ENCODE measurements around the gene NACA.

Gene NACA

DNA sequence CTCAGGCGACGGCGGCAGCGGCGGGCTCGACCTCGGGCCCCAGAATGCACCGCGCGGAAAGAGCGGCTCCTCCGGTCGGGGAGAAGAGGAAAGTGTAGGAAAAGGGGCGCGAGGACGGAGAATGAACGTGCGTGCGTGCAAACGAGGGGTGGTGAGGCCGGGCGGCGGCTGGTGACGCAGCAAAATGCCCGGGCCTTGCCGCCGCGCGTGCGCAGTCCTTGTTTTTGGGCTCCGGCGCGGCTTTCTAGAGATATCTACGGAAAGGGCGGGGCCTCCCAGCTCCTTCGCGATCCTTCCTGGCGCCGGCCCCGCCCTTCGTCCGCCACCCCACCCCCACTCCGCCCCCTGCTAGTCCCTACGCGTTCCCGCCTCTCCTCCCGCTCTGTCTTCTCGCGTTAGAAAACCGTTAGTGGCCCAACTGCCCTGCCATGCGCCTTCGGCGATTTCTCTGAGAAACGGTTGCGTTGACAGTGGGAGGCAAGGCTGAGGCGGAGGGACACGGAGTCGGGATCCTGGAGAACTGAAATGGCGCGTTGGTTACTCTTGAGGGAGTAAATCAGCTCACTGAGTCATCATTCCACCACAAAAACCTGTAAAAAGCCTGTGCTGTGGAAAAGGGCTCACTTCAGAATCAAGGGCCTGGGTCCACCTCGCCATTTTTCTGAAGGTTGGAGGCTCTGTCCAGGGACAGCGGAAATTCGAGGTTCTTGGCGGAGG lies 36.8 kb downstream of the NACA start, which contains the start of gene PTGES3:
PTGES3 (minus strand) TSS at position 156 of the 717 bp plus-strand sequence. CDS start 285 bp downstream, outside the sequence.
- peak within 1 kb of the TSS; percentile 99 for H3K4me3 ChIP-seq (ENCODE audit: low read length)
- TF ChIP-seq, protein P1, sequence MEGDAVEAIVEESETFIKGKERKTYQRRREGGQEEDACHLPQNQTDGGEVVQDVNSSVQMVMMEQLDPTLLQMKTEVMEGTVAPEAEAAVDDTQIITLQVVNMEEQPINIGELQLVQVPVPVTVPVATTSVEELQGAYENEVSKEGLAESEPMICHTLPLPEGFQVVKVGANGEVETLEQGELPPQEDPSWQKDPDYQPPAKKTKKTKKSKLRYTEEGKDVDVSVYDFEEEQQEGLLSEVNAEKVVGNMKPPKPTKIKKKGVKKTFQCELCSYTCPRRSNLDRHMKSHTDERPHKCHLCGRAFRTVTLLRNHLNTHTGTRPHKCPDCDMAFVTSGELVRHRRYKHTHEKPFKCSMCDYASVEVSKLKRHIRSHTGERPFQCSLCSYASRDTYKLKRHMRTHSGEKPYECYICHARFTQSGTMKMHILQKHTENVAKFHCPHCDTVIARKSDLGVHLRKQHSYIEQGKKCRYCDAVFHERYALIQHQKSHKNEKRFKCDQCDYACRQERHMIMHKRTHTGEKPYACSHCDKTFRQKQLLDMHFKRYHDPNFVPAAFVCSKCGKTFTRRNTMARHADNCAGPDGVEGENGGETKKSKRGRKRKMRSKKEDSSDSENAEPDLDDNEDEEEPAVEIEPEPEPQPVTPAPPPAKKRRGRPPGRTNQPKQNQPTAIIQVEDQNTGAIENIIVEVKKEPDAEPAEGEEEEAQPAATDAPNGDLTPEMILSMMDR (IDR thresholded peaks at IDR 0.05; ENCODE audit: insufficient read depth, low read depth, low read length, missing control alignments), result no peak

DNA sequence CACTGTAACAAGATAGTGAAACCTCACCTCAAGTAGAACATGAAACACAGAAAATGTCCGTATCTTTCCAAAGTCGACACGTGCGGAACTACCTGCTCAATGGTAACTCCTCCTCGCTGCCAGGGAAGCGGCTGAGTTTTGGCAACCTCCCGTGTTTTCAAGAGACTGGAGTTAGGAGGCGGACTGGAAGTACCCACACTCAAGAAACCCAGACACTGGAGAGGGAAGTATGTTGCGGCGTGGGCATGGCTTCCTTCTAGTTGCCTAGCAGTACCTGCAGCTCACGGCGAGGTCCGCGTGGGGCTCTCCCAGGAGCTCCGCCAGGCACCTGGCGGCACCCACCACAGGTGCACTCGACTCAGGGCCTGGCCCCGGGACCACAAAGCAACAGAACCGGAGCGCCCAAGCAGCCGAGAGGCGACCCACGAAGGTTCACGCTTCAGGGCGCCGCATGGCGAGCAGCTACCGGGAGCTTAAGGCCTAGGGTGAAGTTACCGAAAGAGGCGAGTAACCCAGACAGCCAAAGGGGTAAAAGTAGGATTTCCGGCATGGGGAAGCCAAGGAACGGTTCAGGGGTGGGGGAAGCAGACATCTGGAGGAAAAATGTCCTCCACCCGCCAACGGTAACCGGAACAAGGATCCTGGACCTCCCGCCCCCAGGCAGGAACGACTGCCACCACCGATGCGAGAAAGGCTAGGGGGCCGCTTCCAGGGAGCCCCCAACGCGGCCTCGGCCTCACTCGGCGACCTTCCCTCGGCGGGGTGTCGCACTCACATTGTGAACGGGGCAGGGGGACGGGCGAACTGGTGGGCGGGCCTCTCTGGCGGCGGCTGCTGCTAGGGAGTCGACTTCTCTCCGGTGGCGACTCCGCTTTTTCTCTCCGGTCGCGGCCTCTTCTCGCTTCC lies 37.6 kb downstream of the NACA start:
- TF ChIP-seq, protein P1 (IDR thresholded peaks at IDR 0.05; ENCODE audit: insufficient read depth, low read depth, low read length, missing control alignments), result no peak
- DNase-seq (ENCODE audit: low read depth), result peak; percentile 53
- peak overlapping the region; percentile 99 for H3K4me3 ChIP-seq (ENCODE audit: low read length)

More for the DNA sequence above, 36.8 kb downstream of the NACA start, which contains the start of gene PTGES3:
- peak; percentile 99 for DNase-seq (ENCODE audit: low read depth)

DNA sequence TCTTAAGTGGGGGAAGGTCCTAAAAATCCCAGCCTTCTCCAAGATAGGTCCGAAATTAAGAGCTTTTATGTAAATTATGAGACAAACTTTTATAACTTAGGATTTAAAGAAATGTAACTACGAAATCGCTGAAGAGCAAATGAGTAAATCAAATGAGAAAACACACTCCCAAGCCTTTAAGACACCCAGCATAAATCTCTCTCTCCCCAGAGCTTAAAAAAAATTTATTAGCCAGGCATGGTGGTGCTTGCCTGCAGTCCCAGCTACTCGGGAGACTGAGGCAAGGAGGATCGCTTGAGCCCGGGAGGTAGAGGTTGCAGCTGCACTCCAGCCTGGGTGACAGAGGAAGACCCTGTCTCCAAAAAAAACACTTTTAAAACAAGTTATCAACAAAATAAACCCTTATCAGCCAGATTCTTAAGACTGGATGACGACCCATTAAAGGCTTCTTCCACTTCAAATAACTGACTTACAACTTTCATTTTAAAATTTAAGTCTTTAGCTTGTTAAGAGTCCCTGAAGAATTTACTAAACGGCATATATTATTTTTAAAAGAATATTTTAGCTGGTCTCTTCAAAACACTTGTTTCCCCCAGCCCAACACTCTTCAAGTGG lies 40.2 kb downstream of the NACA start:
- DNase-seq (ENCODE audit: low read depth), result no peak
- peak overlapping the region; percentile 99 for H3K4me3 ChIP-seq (ENCODE audit: low read length)
- TF ChIP-seq, protein P1 (IDR thresholded peaks at IDR 0.05; ENCODE audit: insufficient read depth, low read depth, low read length, missing control alignments), result no peak

DNA sequence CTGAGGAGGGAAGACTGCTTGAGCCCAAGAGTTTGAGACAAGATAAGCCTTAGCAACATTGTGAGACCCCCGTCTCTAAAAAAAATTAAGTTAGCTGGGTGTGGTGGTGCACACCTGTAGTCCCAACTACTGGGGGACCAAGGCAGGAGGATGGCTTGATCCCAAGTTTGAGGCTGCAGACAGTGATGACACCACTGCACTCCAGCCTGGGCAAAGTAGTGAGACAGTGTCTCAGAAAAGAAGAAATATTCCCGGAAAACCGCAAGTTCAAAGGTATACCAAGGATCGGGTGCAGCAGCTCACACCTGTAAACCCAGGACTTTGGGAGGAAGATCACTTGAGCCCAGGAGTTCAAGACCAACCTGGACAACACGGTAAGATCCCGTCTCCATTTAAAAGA lies 42.8 kb downstream of the NACA start:
- DNase-seq (ENCODE audit: low read depth), result no peak
- no peak overlapping the region for H3K4me3 ChIP-seq (ENCODE audit: low read length)
- TF ChIP-seq, protein P1 (IDR thresholded peaks at IDR 0.05; ENCODE audit: insufficient read depth, low read depth, low read length, missing control alignments), result no peak

DNA sequence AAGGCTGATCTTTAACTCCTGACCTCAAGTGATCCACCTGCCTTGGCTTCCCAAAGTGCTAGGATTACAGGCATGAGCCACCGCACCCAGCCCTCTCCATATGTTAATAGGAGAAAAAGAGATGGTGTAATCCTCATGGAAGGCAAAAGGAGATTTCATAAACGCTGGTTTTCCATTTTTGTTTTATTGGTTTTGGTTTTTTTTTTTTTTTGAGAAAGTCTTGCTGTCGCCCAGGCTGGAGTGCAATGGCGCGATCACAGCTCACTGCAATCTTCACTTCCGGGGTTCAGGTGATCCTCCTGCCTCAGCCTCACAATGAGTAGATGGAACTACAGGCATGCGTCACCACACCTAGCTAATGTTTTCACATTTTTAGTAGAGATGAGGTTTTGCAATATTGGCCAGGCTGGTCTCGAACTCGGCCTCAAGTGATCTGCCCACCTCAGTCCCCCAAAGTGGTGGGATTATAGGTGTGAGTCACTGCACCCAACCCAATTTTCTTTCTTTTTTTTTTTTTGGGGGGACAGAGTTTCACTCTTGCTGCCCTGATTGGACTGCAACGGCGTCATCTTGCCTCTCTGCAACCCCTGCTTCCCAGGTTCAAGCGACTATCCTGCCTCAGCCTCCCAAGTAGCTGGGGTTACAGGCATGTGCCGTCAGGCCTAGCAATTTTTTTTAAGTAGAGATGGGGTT lies 45.1 kb downstream of the NACA start:
- H3K4me3 ChIP-seq (ENCODE audit: low read length), result no peak overlapping the region
- TF ChIP-seq, protein P1 (IDR thresholded peaks at IDR 0.05; ENCODE audit: insufficient read depth, low read depth, low read length, missing control alignments), result no peak
- no peak for DNase-seq (ENCODE audit: low read depth)

DNA sequence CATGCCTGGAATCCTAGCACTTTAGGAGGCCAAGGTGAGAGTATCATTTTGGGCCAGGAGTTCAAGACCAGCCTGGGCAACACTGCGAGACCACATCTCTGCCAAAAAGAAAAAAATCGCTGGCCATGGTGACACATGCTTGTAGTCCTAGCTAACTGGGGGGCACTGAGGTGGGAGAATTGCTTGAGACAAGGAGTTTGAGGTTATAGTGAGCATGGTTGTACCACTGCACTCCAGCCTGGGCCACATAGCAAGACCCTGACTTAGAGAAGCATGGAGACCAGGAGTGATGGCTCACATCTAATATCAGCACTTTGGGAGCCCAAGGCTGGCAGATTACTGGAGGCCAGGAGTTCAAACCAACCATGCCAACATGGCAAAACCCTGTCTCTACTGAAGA lies 46.2 kb downstream of the NACA start:
- H3K4me3 ChIP-seq (ENCODE audit: low read length), result no peak overlapping the region
- no peak for DNase-seq (ENCODE audit: low read depth)
- TF ChIP-seq, protein P1 (IDR thresholded peaks at IDR 0.05; ENCODE audit: insufficient read depth, low read depth, low read length, missing control alignments), result no peak
